ENCODE measurements around the gene FAM174C.
"Not testable (repeated sequence)": the region's sequence is repeated elsewhere in the genome, so short reads cannot be mapped to it uniquely, and the experiment has no call there.

The FAM174C gene

GRCh38 chr19:1237754-1238368 lies 37.5 kb upstream of the FAM174C start, which contains the start of gene CBARP:
CBARP (minus strand) TSS chr19:1238005; CDS start chr19:1236100, 1,905 bp downstream.
- DNase-seq = no peak

- DNase-seq = no peak
Observed at GRCh38 chr19:1238369-1239303, 36.7 kb upstream of the FAM174C start.

DNA sequence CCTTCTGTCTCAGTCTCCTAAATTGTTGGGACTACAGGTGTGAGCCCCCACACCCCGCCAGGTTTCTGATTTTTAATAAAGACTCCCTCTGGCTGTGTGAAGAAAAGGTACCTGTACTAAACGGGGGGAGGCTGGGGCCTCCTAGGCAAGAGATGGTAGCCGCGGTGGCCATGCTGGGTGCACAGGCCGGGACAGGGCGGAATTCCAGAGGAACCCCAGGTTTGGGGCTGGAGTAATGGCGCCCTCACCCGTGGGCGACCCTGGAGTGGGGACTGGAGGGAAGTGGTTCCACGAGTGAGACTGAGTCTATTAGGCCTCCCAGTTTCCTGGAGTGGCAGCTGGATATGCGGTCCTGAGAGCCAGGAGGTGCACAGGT lies 35.9 kb upstream of the FAM174C start:
- DNase-seq = no peak

GRCh38 chr19:1239796-1240737 lies 35.3 kb upstream of the FAM174C start:
- peak; percentile 89 for DNase-seq

DNA sequence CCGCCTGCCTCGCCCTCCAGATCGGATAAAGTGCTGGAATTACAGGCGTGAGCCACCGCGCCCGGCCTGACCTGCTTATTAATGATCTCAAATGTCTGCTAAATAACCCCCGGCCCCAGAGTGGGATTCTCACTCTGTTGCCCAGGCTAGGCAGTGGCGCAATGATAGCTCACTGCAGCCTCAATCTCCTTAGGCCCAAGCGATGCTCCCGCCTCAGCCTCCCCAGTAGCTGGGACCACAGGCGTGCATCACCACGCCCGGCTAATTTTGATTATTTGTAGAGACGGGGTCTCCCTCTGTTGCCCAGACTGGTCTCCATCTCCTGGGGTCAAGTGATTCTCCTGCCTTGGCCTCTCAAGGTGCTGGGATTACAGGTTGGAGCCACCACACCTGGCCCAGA lies 34.4 kb upstream of the FAM174C start:
- DNase-seq = no peak

DNA sequence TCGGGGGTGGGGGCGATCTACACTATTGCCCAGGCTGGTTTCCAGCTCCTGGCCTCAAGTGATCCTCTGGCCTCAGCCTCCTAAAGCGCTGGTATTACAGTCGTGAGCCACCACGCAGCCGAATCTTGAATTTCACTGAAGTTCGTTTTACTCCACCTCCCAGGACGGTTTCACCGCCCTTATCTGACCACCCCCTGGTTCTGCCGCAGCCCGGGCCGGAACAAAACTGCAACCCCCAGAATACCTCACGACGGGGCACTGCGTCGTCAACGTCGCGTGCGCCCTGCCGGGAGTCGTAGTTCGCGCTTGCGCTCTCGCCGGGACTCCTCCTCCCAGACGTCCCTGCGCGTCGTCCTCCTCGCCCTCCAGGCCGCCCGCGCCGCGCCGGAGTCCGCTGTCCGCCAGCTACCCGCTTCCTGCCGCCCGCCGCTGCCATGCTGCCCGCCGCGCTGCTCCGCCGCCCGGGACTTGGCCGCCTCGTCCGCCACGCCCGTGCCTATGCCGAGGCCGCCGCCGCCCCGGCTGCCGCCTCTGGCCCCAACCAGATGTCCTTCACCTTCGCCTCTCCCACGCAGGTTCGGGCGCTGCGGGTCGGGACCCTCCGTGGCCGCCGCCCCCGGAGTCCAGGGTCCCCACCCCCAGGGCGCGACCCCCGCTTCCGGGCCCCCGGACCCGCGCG lies 33.8 kb upstream of the FAM174C start, which contains the start of gene ATP5F1D:
ATP5F1D (plus strand) TSS at position 335 of the 679 bp plus-strand sequence; CDS start at position 435, 100 bp downstream.
- DNase-seq = peak; percentile 90

DNA sequence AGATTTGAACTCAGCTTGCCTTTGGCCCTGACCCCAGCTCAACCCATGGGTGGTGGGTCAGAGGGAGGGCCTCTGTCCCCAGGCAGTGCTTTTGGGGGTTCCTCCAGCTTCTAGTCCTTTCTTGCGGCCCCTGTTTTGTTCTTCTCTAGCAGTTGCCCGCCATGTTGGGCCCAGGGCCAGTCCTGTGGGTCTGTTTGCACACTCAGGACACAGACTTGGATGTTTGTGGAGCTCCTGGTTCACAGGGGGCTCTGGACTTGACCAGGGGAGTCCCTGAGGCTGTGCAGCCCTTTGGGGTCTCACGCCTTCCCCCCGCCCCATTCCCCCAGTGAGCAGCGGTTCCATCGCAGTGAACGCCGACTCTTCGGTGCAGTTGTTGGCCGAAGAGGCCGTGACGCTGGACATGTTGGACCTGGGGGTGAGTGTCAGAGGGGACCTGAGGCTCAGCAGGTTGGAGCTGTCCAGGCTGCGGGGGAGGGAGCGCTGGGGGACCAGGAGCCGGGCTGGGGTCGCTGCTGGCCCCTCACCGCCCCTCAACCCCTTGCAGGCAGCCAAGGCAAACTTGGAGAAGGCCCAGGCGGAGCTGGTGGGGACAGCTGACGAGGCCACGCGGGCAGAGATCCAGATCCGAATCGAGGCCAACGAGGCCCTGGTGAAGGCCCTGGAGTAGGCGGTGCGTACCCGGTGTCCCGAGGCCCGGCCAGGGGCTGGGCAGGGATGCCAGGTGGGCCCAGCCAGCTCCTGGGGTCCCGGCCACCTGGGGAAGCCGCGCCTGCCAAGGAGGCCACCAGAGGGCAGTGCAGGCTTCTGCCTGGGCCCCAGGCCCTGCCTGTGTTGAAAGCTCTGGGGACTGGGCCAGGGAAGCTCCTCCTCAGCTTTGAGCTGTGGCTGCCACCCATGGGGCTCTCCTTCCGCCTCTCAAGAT lies 31.3 kb upstream of the FAM174C start:
- peak; percentile 81 for DNase-seq

GRCh38 chr19:1244693-1245451 lies 30.5 kb upstream of the FAM174C start:
- DNase-seq = no peak

- DNase-seq = no peak
Observed at GRCh38 chr19:1245494-1246264, 29.7 kb upstream of the FAM174C start.

DNA sequence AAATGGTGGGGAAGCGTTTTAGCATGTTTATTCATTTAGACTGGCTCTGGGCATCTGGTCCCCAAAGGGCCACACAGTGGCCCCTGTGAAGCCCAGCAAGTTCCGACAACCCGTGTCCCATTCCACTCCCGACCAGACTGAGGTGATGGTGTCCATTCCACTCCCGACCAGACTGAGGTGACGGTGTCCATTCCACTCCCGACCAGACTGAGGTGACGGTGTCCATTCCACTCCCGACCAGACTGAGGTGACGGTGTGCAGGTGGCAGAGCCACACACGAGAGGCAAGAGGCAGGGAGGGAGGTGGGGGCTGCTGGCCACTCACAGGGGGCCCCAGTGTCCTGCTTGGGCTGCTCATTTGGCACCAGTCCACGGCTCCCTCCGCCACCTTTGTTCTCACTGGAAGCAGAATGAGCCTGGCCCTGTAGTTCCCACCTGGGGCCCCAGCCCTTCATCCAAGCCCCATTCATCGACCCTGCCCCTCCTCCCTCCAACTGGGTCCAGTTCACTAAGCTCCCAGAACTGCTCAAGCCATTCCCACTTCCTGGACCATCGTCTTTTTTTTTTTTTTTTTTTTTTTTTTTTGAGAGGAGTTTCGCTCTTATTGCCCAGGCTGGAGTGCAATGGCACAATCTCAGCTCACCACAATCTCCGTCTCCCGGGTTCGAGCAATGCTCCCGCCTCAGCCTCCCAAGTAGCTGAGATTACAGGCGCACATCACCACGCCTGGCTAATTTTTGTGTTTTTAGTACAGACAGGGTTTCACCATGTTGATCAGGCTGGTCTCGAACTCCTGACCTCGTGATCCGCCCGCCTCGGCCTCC lies 28.9 kb upstream of the FAM174C start:
- DNase-seq = not testable (repeated sequence)

GRCh38 chr19:1247748-1248138 lies 27.6 kb upstream of the FAM174C start:
- no peak for DNase-seq

GRCh38 chr19:1248139-1248785 lies 27.1 kb upstream of the FAM174C start, which contains the start of gene MIDN:
MIDN (plus strand) TSS chr19:1248583; CDS start chr19:1250297, 1,714 bp downstream.
- peak; percentile 69 for DNase-seq

- peak; percentile 72 for DNase-seq
Observed at GRCh38 chr19:1248786-1249297, 26.5 kb upstream of the FAM174C start.

DNA sequence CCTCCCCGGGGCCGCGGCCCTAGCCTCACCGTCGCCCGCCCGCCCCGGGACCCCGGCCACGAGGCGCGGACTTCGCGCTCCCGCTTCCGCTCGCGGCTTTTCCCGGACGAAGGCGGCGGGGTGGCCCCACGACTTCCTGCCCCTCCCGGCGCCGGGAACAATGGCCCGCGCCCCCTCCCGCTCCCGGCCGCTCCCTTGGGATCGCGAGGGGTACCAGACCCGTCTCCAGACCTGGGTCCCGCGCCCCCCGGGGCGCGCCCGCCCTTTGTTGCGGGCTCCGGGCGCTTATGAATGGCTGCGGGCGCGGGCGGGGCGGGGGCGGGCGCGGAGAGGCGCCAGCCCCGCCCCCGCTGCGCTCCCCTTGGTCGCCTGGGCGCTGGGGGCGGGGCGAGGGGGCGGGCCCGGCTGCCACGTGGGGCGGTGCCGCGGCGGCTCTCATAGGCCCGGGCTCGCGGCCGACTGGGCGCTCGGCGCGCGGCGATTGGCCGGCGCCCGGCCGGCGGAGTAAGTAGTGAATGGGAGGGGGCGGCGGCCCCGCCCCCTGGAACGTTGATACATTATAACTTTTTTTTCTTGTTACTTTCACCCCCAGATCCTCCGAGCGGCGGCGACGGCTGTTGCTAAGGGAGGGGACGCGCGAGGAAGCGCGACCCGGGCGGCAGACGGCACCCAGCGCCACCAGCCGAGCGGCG lies 25.9 kb upstream of the FAM174C start:
- DNase-seq = peak; percentile 94

- DNase-seq = no peak
Observed at GRCh38 chr19:1249990-1250436, 25.3 kb upstream of the FAM174C start.

DNA sequence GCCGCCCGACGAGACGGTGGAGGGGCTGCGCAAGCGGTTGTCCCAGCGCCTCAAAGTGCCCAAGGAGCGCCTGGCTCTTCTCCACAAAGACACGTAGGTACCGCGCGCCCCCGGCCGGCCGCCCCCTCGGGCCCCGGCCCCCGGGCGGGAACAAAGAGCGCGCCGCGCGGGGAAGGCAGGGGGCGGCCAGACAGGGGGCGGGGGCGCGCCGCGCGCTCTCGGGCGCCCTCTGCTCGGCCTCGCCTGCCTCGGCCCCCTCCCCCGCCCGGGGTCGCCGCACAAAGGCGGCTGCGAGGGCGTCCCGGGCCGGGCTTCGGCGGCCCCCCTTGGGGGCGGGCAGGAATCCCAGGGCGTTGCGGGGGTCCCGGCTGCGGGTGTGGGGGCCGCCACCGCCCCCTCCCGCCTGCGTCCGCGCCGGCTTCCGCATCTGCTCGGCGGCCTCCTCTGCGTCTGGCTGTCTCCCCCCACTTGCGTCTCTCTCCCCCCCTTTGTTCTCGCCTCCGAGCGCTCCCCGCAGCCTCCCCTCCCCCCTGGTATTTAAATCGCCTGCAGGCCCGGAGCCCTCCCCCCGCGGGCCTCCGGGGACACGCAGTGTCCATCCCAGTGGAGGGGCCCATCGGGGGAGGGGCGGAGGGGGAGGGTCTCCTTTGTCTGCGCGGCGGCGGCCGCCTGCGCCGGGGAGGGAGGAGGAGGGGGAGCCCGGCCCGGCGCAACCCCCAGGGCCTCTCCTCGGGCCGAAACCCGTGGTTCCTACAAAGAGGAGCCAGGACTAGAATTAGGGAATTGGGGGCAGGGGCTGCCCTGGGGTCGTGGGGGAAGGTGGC lies 24.7 kb upstream of the FAM174C start:
- peak; percentile 82 for DNase-seq

Measured in NCI-H1436 (cell line).